COR-L47 (cell line): ENCODE data around the gene INVS.
"Not testable (repeated sequence)": the region's sequence is repeated elsewhere in the genome, so short reads cannot be mapped to it uniquely, and the experiment has no call there.

ENCODE experiments used
- DNase-seq: peaks from one replicate; lab custom pipeline; 2025; lab: John Stamatoyannopoulos, UW

Gene INVS

GRCh38 chr9:100084734-100085133 is 14.3 kb upstream of the INVS start:
- DNase-seq = no peak

DNA sequence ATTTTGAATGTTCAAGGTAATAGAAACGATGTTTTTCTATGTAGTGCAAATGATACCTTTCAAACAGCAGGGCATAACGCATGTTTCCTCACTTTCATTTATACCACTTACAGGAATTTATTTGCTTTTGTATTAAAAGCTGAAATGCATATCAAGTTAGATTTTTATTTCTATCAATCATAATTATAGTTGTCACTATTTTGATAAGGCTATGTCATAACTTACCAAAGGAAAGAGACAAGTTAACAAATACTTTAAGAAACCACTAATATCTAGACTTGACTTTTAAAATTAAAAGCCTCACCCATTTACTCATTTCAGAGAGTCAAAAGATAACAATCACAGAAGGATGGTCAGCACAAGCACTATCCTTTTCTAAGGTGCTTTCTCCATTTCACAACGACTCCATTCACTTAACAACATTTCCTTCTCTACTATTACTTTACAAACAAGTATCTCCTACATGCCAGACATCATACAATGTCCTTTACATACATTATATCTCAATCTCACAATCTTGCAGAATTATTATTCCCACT is 12.9 kb upstream of the INVS start:
- DNase-seq = no peak

- DNase-seq = no peak
Observed at GRCh38 chr9:100087218-100087617, 11.8 kb upstream of the INVS start.

DNA sequence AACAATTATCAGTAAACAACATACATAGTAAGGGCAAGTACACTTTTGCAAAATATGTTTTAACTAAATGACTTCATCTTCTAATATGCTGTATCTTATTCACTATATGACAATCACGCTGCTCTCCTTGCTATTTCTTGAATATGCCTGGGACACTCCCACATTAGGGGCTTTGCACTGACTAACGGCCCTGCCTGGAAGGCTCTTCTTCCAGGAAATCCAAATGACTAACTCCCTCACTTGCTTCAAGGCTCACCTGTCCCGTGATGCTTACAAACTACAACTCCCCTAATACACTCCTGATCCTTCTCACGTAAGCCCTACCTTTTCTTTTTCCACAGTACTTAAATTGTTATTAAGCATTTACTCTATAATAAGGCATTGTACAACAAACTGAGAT is 10.8 kb upstream of the INVS start:
- DNase-seq = no peak

DNA sequence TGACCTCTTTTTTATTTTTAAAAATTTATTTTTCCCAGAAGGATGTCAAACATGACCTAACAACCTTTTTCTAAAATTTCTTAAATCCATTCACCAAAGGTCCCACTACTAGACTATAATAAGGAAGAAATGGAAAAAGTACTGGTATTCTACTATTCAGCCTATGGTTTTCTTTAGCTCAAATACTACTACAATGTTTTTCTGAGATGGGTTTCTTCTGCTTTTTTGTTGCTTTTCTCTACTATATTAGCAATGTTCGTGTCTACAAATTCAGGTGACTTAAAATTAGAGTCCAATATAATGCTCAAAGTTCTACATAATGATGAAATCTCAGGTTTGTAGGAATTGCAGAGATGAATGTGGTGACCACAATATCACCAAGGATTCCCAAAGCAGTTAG is 8.2 kb upstream of the INVS start:
- no peak for DNase-seq

DNA sequence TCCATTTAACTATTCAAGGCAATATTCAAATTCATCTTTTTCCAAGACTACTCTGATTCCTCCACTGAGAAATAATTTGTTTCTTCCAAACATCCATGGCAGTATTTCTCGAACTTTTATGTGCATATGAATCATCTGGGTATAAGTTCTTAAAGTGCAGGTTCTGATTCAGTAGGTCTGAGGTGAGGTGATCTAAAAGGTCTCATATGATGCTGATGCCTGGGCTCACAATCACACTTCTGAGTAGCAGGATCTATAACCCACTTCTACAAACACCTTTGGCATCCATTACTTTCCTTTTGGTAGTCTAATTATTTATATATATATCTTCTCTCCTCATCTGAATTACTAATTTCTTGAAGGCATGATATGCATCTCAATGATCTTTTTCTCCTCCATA is 7.4 kb upstream of the INVS start:
- no peak for DNase-seq

DNA sequence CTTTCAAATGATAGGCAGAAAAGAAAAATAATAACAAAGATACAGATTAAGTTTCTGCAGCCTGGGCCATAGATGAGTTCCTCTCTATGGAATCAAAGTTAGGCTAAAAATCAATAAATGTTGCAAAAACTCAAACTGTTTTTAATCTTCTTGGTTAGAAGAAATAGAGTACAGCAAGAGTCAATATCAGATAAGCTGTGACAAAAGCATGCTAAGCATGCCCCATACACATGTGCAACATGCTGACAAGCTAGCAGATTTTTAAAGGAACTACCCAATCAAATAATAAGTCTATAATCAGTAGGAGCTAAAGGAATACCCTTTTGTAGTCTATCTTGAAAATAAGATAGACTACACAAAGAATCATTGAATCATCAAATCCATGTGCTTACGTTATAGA is 7.0 kb upstream of the INVS start:
- no peak for DNase-seq

- not testable (repeated sequence) for DNase-seq
Observed at GRCh38 chr9:100094411-100094810, 4.6 kb upstream of the INVS start.

- DNase-seq = no peak
Observed at GRCh38 chr9:100096378-100096916, 2.6 kb upstream of the INVS start.

GRCh38 chr9:100098046-100098886 is 777 bp upstream of the INVS start:
- peak; percentile 22 for DNase-seq

GRCh38 chr9:100099722-100100042 is 639 bp downstream of the INVS start:
- DNase-seq = peak; percentile 23

DNA sequence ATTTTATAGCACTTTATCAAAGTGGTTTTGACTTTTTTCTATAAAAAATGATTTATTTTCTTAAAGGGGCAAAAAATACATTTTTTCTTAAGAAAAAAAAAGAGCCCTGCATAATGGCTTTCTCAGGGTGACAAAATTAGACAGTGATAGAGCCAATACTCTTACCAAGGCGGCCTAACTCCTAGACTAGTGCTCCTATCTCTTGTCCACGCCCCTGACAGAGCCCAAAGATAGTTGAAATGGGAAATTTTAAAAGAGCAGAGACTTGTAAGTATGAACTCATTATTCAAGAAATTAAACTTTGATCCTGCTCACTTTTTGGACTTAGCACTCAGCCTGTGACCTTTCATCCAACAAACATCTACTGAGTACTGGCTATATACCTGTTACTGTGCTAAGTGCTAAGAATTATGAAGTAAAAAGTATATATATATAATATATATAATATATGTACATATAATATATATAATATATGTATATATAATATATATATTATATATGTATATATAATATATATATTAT is 1.2 kb downstream of the INVS start:
- DNase-seq = no peak

GRCh38 chr9:100101608-100102007 is 2.6 kb downstream of the INVS start:
- DNase-seq = no peak

DNA sequence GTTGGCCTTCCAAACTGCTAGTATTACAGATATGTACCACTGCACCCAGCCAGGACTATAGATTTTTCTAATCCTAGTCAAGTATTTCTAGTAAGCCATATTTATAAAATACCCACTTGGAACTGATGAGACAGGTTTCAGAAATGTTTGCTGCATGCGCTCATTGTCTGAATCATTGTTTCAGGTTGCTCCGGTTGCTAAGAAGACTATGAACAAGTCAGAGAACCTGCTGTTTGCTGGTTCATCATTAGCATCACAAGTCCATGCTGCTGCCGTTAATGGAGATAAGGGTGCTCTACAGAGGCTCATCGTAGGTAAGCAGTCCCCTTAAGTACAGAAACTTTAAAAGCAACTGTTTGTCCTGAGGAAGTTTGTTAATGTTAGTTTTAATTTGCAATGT is 5.3 kb downstream of the INVS start:
- no peak for DNase-seq

DNA sequence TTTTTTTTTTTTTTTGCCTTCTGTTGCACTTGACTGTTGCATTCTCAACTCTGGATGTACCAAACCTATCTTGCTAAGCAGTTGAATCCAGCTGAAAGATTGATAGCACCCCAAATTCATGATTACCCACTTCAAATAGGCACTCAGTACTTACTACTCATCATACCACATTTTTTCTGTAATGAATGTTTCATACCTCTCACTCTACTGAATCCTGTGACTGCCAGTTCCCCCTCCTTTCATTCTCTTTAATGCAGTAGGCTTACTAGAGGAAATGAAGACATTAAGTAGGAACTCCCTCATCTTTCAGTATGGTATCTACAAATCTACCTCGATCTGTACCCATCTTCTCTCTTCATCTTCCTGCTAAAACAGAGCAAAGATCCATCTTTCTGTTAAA is 6.8 kb downstream of the INVS start:
- no peak for DNase-seq

DNA sequence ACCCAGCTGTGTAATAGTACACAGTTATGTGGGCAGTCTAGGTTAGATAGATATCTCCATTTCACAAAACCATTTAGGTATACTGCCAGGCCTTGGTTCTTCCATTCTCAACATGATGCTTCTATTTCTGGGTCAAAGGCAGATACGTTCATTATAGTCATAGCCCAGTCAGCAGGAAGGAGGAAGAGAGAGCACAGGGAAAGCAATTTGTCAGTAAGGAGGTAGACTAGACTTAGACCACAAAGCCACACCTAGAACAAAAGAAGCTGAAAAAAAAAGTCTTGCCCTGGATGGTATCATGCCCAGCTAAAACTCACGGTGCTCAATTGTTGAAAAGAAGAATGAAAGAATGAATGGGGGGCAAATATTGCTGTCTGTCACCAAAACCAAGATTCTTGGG is 7.6 kb downstream of the INVS start:
- DNase-seq = no peak

GRCh38 chr9:100108559-100108958 is 9.5 kb downstream of the INVS start:
- DNase-seq = no peak

DNA sequence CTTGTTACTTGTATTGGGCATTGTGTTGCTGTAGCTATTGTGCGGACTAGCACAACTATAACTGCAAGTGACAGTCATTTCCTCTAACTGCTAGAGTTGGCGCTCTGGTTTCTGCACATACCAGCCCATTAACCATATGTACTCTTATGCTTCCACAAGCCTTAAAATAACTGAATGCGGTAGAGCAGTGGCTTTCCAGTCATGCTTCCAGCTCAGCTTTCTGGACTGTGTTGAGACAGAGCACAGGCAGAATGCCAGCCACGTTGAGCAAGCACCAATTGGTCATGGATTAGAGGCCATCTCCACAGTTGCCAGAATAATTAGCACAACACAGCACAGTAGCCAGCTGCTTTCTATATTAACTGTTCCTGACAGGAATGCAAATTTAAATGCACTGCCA is 12.2 kb downstream of the INVS start:
- no peak for DNase-seq

DNA sequence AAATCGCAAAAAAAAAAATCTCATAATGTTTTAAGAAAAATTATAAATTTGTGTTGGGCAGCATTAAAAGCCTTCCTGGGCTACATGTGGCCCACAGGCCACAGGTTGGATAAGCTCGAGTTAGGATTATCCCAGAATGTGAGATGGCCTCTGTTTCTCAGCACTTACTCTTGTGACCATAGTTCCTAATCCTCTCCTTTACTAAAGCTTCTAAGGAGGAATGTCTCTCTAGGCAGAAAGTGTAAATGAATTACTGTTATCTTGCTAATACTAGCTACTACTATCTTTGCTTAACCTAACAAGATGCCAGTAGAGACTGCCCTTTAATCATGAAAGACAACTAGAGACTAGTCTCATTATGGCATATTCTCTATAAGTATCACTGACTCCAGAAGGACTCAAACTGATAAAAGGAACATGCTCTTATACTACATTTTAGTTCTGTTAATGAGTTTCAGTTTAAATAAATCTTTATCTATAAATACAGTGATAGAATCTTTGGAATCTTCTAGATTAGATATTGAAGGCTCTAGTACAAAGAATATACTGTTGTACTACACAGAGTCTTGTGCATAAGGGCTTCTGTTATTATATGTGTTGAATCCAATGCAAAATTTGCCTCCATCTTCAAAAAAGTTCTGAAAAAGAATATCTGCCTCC is 13.8 kb downstream of the INVS start:
- no peak for DNase-seq

- DNase-seq = no peak
Observed at GRCh38 chr9:100117316-100117715, 18.3 kb downstream of the INVS start.

DNA sequence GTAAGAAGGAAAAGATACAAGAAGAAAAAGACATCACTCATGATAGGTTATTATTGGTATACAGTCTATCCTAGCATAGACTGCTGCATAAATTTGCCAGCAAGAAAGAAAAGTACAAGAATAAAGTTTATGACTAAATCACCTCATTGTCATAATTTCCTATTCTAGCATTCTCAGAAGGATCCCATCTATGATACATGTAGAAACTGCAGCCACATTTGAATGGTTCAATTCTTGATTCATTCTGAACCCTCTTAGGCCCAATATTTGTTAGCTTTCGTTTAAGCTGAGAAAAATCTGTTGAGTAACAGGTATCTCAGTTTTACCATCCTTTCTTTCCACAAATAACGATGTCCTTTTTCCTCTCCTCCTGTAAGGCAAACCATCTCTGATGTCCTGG is 21.2 kb downstream of the INVS start:
- no peak for DNase-seq

DNA sequence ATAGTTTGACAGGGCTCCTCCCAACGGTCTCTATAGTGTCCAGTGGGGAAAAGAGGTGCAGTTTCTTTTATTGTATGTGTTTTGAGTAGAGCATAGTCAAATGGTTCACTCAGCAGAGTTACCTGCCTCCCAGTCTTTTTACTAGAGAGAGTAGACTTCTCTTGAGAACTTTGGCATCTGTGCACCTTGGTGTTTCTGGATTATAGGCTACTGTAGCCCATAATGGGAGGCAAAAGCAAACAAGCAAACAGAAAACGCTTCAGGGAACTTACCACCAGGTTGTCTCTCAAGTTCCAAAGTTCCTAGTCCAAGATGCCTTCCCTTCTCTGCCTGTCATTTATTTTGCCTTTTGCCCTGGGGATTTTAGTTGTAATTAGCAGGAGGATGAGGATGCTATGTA is 26.2 kb downstream of the INVS start:
- DNase-seq = no peak

GRCh38 chr9:100125910-100126309 is 26.9 kb downstream of the INVS start:
- DNase-seq = no peak
